B cell (primary cell): ENCODE data around the gene CFAP77.

Experiments used
- CTCF ChIP-seq: fragments of 200-600 bp; IDR thresholded peaks from one replicate; pipeline ENCODE4 v1.8.0; 2022; ENCODE audit warnings: antibody characterized with exemption, mild to moderate bottlenecking
- EZH2 ChIP-seq: IDR thresholded peaks from 2 replicates; pipeline ENCODE4 v1.6.1; 2012; ENCODE audit warnings: borderline replicate concordance, low read depth, mild to moderate bottlenecking, moderate library complexity, low read length; ENCODE audit not compliant: insufficient read depth, poor library complexity, severe bottlenecking

GRCh38 chr9:132552041-132552440 lies 142.0 kb downstream of the CFAP77 start:
- no peak for TF ChIP-seq CTCF
- TF ChIP-seq EZH2, result no peak
